ENCODE data around the gene RELN. TPM values are rescaled to one million over a fixed set of nuclear protein-coding genes. Genes with fewer than 3 reads are reported as not detected.

RELN gene
- total and polyA plus RNA-seq, 2 of the 13 experiments (the other 11 are each of a cell fraction or from before 2014, with no cell fraction given), result 315 to 332 TPM

- TF ChIP-seq, protein P1, sequence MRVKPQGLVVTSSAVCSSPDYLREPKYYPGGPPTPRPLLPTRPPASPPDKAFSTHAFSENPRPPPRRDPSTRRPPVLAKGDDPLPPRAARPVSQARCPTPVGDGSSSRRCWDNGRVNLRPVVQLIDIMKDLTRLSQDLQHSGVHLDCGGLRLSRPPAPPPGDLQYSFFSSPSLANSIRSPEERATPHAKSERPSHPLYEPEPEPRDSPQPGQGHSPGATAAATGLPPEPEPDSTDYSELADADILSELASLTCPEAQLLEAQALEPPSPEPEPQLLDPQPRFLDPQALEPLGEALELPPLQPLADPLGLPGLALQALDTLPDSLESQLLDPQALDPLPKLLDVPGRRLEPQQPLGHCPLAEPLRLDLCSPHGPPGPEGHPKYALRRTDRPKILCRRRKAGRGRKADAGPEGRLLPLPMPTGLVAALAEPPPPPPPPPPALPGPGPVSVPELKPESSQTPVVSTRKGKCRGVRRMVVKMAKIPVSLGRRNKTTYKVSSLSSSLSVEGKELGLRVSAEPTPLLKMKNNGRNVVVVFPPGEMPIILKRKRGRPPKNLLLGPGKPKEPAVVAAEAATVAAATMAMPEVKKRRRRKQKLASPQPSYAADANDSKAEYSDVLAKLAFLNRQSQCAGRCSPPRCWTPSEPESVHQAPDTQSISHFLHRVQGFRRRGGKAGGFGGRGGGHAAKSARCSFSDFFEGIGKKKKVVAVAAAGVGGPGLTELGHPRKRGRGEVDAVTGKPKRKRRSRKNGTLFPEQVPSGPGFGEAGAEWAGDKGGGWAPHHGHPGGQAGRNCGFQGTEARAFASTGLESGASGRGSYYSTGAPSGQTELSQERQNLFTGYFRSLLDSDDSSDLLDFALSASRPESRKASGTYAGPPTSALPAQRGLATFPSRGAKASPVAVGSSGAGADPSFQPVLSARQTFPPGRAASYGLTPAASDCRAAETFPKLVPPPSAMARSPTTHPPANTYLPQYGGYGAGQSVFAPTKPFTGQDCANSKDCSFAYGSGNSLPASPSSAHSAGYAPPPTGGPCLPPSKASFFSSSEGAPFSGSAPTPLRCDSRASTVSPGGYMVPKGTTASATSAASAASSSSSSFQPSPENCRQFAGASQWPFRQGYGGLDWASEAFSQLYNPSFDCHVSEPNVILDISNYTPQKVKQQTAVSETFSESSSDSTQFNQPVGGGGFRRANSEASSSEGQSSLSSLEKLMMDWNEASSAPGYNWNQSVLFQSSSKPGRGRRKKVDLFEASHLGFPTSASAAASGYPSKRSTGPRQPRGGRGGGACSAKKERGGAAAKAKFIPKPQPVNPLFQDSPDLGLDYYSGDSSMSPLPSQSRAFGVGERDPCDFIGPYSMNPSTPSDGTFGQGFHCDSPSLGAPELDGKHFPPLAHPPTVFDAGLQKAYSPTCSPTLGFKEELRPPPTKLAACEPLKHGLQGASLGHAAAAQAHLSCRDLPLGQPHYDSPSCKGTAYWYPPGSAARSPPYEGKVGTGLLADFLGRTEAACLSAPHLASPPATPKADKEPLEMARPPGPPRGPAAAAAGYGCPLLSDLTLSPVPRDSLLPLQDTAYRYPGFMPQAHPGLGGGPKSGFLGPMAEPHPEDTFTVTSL (CRISPR knock-in tag; IDR thresholded peaks at IDR 0.05; ENCODE audit: borderline replicate concordance), result peak; percentile 30; the same call in 1 of the 2 replicates
- TF ChIP-seq, protein P2, sequence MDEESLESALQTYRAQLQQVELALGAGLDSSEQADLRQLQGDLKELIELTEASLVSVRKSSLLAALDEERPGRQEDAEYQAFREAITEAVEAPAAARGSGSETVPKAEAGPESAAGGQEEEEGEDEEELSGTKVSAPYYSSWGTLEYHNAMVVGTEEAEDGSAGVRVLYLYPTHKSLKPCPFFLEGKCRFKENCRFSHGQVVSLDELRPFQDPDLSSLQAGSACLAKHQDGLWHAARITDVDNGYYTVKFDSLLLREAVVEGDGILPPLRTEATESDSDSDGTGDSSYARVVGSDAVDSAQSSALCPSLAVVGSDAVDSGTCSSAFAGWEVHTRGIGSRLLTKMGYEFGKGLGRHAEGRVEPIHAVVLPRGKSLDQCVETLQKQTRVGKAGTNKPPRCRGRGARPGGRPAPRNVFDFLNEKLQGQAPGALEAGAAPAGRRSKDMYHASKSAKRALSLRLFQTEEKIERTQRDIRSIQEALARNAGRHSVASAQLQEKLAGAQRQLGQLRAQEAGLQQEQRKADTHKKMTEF (CRISPR knock-in tag; IDR thresholded peaks at IDR 0.05), result 0 out of 2 replicates have a peak, but pooled peaks have one; percentile 27
- peak; percentile 49; the same call in 1 of the 2 replicates for TF ChIP-seq ZNF460 (CRISPR knock-in tag; IDR thresholded peaks at IDR 0.05; ENCODE audit: borderline replicate concordance)
- no peak for TF ChIP-seq ZNF609 (CRISPR knock-in tag; IDR thresholded peaks at IDR 0.05; ENCODE audit: borderline replicate concordance)
- TF ChIP-seq, protein P3, sequence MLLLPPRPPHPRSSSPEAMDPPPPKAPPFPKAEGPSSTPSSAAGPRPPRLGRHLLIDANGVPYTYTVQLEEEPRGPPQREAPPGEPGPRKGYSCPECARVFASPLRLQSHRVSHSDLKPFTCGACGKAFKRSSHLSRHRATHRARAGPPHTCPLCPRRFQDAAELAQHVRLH (CRISPR knock-in tag; IDR thresholded peaks at IDR 0.05; ENCODE audit: borderline replicate concordance, low read depth), result no peak
- no peak for TF ChIP-seq GFI1 (CRISPR knock-in tag; IDR thresholded peaks at IDR 0.05; ENCODE audit: borderline replicate concordance)
- TF ChIP-seq NR0B2 (CRISPR knock-in tag; IDR thresholded peaks at IDR 0.05), result no peak
- TF ChIP-seq RXRB (CRISPR knock-in tag; IDR thresholded peaks at IDR 0.05; ENCODE audit: borderline replicate concordance), result 0 out of 2 replicates have a peak, but pooled peaks have one; percentile 18
- TF ChIP-seq SOX13 (IDR thresholded peaks at IDR 0.05), result no peak
- TF ChIP-seq SOX13 (CRISPR knock-in tag; conservative IDR thresholded peaks at IDR 0.05 in 1 of 2, IDR thresholded peaks at IDR 0.05 in 1 of 2), result peak in 1 of 2 experiments; percentile 70; a peak in 2 of 4 replicates
- TF ChIP-seq SP140L (CRISPR knock-in tag; IDR thresholded peaks at IDR 0.05; ENCODE audit: borderline replicate concordance), result no peak
- no peak for TF ChIP-seq ZBTB43 (CRISPR knock-in tag; conservative IDR thresholded peaks at IDR 0.05)
- TF ChIP-seq FOXA3 (CRISPR knock-in tag; IDR thresholded peaks at IDR 0.05), result peak; percentile 54
- TF ChIP-seq FOSL2 (CRISPR knock-in tag; IDR thresholded peaks at IDR 0.05), result peak; percentile 36
These were observed 298.2 kb downstream of the RELN start (continued) for GRCh38 chr7:103691291-103691690.
